Measurements from ENCODE around the gene DENND1B. TPM values are rescaled to one million over a fixed set of nuclear protein-coding genes. Genes with fewer than 3 reads are reported as not detected.

Gene DENND1B
- total RNA-seq, 1 donor from 2014 or later: 13.1 TPM

- no peak for DNase-seq (ENCODE audit: low spot score)
- Histone ChIP-seq H3K9ac (no peak overlapping the region), H2AFZ (replicated peaks) (no peak overlapping the region), H3K4me1 (no peaks in the 10 kb centered on the region), H3K27ac (no peak overlapping the region), H3K27me3 (no peaks in the 10 kb centered on the region), H3K4me2 (no peak overlapping the region), H4K20me1 (ENCODE audit: low read depth) (no peaks in the 10 kb centered on the region), H3F3A (ENCODE audit: low read depth) (no peaks in the 10 kb centered on the region), H3K9me3 (ENCODE audit: low read depth) (no peaks in the 10 kb centered on the region), H3K36me3 (no peaks in the 10 kb centered on the region), H3K79me2 (ENCODE audit: low read depth) (no peaks in the 10 kb centered on the region), H3K4me3 (no peak overlapping the region)
- H3K9me3 Mint-ChIP-seq: peaks cover 25% of the 10 kb centered on the region
- TF ChIP-seq EZH2 (IDR thresholded peaks at IDR 0.05) (no peak), EZH2phosphoT487 (IDR thresholded peaks at IDR 0.05) (no peak), CTCF (IDR thresholded peaks at IDR 0.05) (no peak)
- H3K4me1 Mint-ChIP-seq: peaks cover 3% of the 10 kb centered on the region
- H3K4me3 Mint-ChIP-seq: no peak overlapping the region
- H3K27ac Mint-ChIP-seq: no peak overlapping the region
- peaks cover 2% of the 10 kb centered on the region for H3K36me3 Mint-ChIP-seq
- H3K27me3 Mint-ChIP-seq (ENCODE audit: insufficient read depth, low read depth): no peaks in the 10 kb centered on the region
Measured at GRCh38 chr1:197696372-197696771, 78.9 kb downstream of the DENND1B start.

- peaks cover 25% of the 10 kb centered on the region for H3K9me3 Mint-ChIP-seq
- Histone ChIP-seq H3K27me3 (no peaks in the 10 kb centered on the region), H3K36me3 (no peaks in the 10 kb centered on the region), H2AFZ (replicated peaks) (no peak overlapping the region), H4K20me1 (ENCODE audit: low read depth) (no peaks in the 10 kb centered on the region), H3F3A (ENCODE audit: low read depth) (no peaks in the 10 kb centered on the region), H3K4me2 (no peak overlapping the region), H3K4me1 (no peaks in the 10 kb centered on the region), H3K79me2 (ENCODE audit: low read depth) (no peaks in the 10 kb centered on the region), H3K4me3 (no peak overlapping the region), H3K27ac (no peak overlapping the region), H3K9ac (no peak overlapping the region), H3K9me3 (ENCODE audit: low read depth) (no peaks in the 10 kb centered on the region)
- no peak for DNase-seq (ENCODE audit: low spot score)
- peaks cover 3% of the 10 kb centered on the region for H3K4me1 Mint-ChIP-seq
- no peak overlapping the region for H3K4me3 Mint-ChIP-seq
- peaks cover 2% of the 10 kb centered on the region for H3K36me3 Mint-ChIP-seq
- H3K27ac Mint-ChIP-seq: no peak overlapping the region
- no peaks in the 10 kb centered on the region for H3K27me3 Mint-ChIP-seq (ENCODE audit: insufficient read depth, low read depth)
- TF ChIP-seq CTCF (IDR thresholded peaks at IDR 0.05): no peak
- no peak for TF ChIP-seq EZH2 (IDR thresholded peaks at IDR 0.05)
- TF ChIP-seq EZH2phosphoT487 (IDR thresholded peaks at IDR 0.05): no peak
Measured at GRCh38 chr1:197695961-197696360, 79.3 kb downstream of the DENND1B start.

- no peak overlapping the region for H3K4me3 Mint-ChIP-seq
- Histone ChIP-seq H3K27ac (no peak overlapping the region), H3K79me2 (ENCODE audit: low read depth) (no peaks in the 10 kb centered on the region), H3K9me3 (ENCODE audit: low read depth) (peaks cover 7% of the 10 kb centered on the region), H3K4me2 (no peak overlapping the region), H3K4me3 (no peak overlapping the region), H3K4me1 (no peaks in the 10 kb centered on the region), H3K36me3 (no peaks in the 10 kb centered on the region), H2AFZ (replicated peaks) (no peak overlapping the region), H4K20me1 (ENCODE audit: low read depth) (no peaks in the 10 kb centered on the region), H3K9ac (no peak overlapping the region), H3K27me3 (no peaks in the 10 kb centered on the region), H3F3A (ENCODE audit: low read depth) (no peaks in the 10 kb centered on the region)
- no peak overlapping the region for H3K27ac Mint-ChIP-seq
- H3K9me3 Mint-ChIP-seq: peaks cover 18% of the 10 kb centered on the region
- peaks cover 13% of the 10 kb centered on the region for H3K36me3 Mint-ChIP-seq
- H3K27me3 Mint-ChIP-seq (ENCODE audit: insufficient read depth, low read depth): peaks cover 4% of the 10 kb centered on the region
- TF ChIP-seq EZH2 (IDR thresholded peaks at IDR 0.05) (no peak), CTCF (IDR thresholded peaks at IDR 0.05) (no peak), EZH2phosphoT487 (IDR thresholded peaks at IDR 0.05) (no peak)
- DNase-seq (ENCODE audit: low spot score): no peak
- H3K4me1 Mint-ChIP-seq: peaks cover 3% of the 10 kb centered on the region
Measured at GRCh38 chr1:197692965-197693364, 82.3 kb downstream of the DENND1B start.

Data from neural progenitor cell (in vitro differentiated cells).